ENCODE results near the gene ABCA7.

GRCh38 chr19:1090731-1091543 is 51.0 kb downstream of the ABCA7 start:
- no peak for TF ChIP-seq CTCF (IDR thresholded peaks at IDR 0.05; ENCODE audit: control extremely low read depth in 1 of 3, insufficient read depth in 1 of 3, low read depth in 1 of 3, low read length in 3 of 3)
- no peak for TF ChIP-seq POLR2AphosphoS5 (IDR thresholded peaks at IDR 0.05; ENCODE audit: low read depth, low read length)
- no peak for TF ChIP-seq SP4 (IDR thresholded peaks at IDR 0.05; ENCODE audit: low read length)
- TF ChIP-seq GABPA (IDR thresholded peaks at IDR 0.05; ENCODE audit: borderline replicate concordance, insufficient read depth, low read length): no peak
- TF ChIP-seq EP300 (IDR thresholded peaks at IDR 0.05; ENCODE audit: borderline replicate concordance in 1 of 2, low read depth in 2 of 2, low read length in 2 of 2): no peak
- no peak for TF ChIP-seq EGR1 (IDR thresholded peaks at IDR 0.05; ENCODE audit: borderline replicate concordance, low read depth, low read length)
- no peak for TF ChIP-seq SP1 (IDR thresholded peaks at IDR 0.05; ENCODE audit: low read depth, low read length)
- no peak for TF ChIP-seq POLR2A (IDR thresholded peaks at IDR 0.05; ENCODE audit: control extremely low read depth in 1 of 2, low read depth in 2 of 2, low read length in 2 of 2)
- TF ChIP-seq SIX5 (IDR thresholded peaks at IDR 0.05; ENCODE audit: low read depth, low read length): no peak
- no peak for TF ChIP-seq RFX5 (IDR thresholded peaks at IDR 0.05; ENCODE audit: borderline replicate concordance, low read depth, low read length)
- no peak for TF ChIP-seq ASH2L (IDR thresholded peaks at IDR 0.05; ENCODE audit: low read length)
- TF ChIP-seq USF2 (IDR thresholded peaks at IDR 0.05; ENCODE audit: low read length): no peak
- no peak for TF ChIP-seq YY1 (IDR thresholded peaks at IDR 0.05; ENCODE audit: low read depth, low read length)
- no peak for TF ChIP-seq JUND (IDR thresholded peaks at IDR 0.05; ENCODE audit: low read length)
